HepG2 (cell line): ENCODE data around the gene DCST2. TPM values are rescaled to one million over a fixed set of nuclear protein-coding genes. Genes with fewer than 3 reads are reported as not detected.

Experiments used
- ADNP ChIP-seq: sonication (generic); formaldehyde crosslinking; IDR thresholded peaks from 2 replicates; pipeline ENCODE4 v1.4.0; 2020; ENCODE audit warnings: missing genetic modification reagents
- ATF1 ChIP-seq: IDR thresholded peaks from 2 replicates; pipeline ENCODE4 v1.6.1; 2016; ENCODE audit warnings: mild to moderate bottlenecking, control low read depth
- DNMT3B ChIP-seq: conservative IDR thresholded peaks from 2 replicates; pipeline ENCODE4 v1.6.1; 2016; ENCODE audit warnings: missing biosample characterization, control low read depth
- EED ChIP-seq: sonication (generic); formaldehyde crosslinking; IDR thresholded peaks from 2 replicates; pipeline ENCODE4 v1.5.0; 2020; ENCODE audit warnings: mild to moderate bottlenecking, missing genetic modification reagents
- ELF3 ChIP-seq: IDR thresholded peaks from 2 replicates; pipeline ENCODE4 v1.6.1; 2016; ENCODE audit warnings: missing genetic modification reagents, missing compliant biosample characterization
- GABPB1 ChIP-seq: IDR thresholded peaks from 2 replicates; pipeline ENCODE4 v1.6.1; 2016; ENCODE audit warnings: mild to moderate bottlenecking, missing genetic modification reagents, moderate library complexity, missing compliant biosample characterization
- HES4 ChIP-seq: sonication (generic); formaldehyde crosslinking; IDR thresholded peaks from 2 replicates; pipeline ENCODE4 v1.9.0; 2021; ENCODE audit warnings: mild to moderate bottlenecking, missing genetic modification reagents, borderline replicate concordance
- KLF13 ChIP-seq: sonication (generic); formaldehyde crosslinking; IDR thresholded peaks from 2 replicates; pipeline ENCODE4 v1.4.0; 2020; ENCODE audit warnings: mild to moderate bottlenecking, missing genetic modification reagents
- MZF1 ChIP-seq: sonication (generic); formaldehyde crosslinking; IDR thresholded peaks from 2 replicates; pipeline ENCODE4 v1.8.1; 2023; ENCODE audit warnings: mild to moderate bottlenecking, missing genetic modification reagents, borderline replicate concordance
- NFYC ChIP-seq: IDR thresholded peaks from 2 replicates; pipeline ENCODE4 v1.6.1; 2016; ENCODE audit warnings: missing genetic modification reagents, missing compliant biosample characterization
- NRL ChIP-seq: sonication (generic); formaldehyde crosslinking; IDR thresholded peaks from 2 replicates; pipeline ENCODE4 v1.5.0; 2020; ENCODE audit warnings: missing genetic modification reagents, mild to moderate bottlenecking, moderate library complexity, borderline replicate concordance
- SP2 ChIP-seq: sonication (generic); formaldehyde crosslinking; IDR thresholded peaks from 2 replicates; pipeline ENCODE4 v1.5.1; 2020; ENCODE audit warnings: mild to moderate bottlenecking, missing genetic modification reagents
- YY1 ChIP-seq: IDR thresholded peaks from 2 replicates; pipeline ENCODE4 v1.6.1; 2011; ENCODE audit warnings: low read length, low read depth, moderate library complexity, mild to moderate bottlenecking; ENCODE audit not compliant: insufficient read depth, insufficient replicate concordance
- ZBTB44 ChIP-seq: sonication (generic); formaldehyde crosslinking; IDR thresholded peaks from 2 replicates; pipeline ENCODE4 v1.4.0; 2020; ENCODE audit warnings: missing genetic modification reagents
- ZMAT3 ChIP-seq: sonication (generic); formaldehyde crosslinking; conservative IDR thresholded peaks from 2 replicates; pipeline ENCODE4 v1.7.0; 2021; ENCODE audit warnings: missing genetic modification reagents
- ZNF138 ChIP-seq: sonication (generic); formaldehyde crosslinking; IDR thresholded peaks from 2 replicates; pipeline ENCODE4 v1.5.0; 2020; ENCODE audit warnings: mild to moderate bottlenecking, low read depth, missing genetic modification reagents
- ZNF20 ChIP-seq: sonication (generic); formaldehyde crosslinking; IDR thresholded peaks from 2 replicates; pipeline ENCODE4 v1.4.0; 2020; ENCODE audit warnings: mild to moderate bottlenecking, moderate library complexity, missing genetic modification reagents
- ZNF276 ChIP-seq: sonication (generic); formaldehyde crosslinking; IDR thresholded peaks from 2 replicates; pipeline ENCODE4 v1.4.0; 2020; ENCODE audit warnings: mild to moderate bottlenecking, low read depth, missing genetic modification reagents
- ZNF383 ChIP-seq: sonication (generic); formaldehyde crosslinking; IDR thresholded peaks from 2 replicates; pipeline ENCODE4 v1.4.0; 2020; ENCODE audit warnings: missing genetic modification reagents, mild to moderate bottlenecking, borderline replicate concordance
- ZNF724P ChIP-seq: sonication (generic); formaldehyde crosslinking; IDR thresholded peaks from 2 replicates; pipeline ENCODE4 v1.8.0; 2022; ENCODE audit warnings: missing genetic modification reagents, borderline replicate concordance
- ZNF768 ChIP-seq: sonication (generic); formaldehyde crosslinking; IDR thresholded peaks from 2 replicates; pipeline ENCODE4 v1.4.0; 2020; ENCODE audit warnings: missing genetic modification reagents
- polyA plus RNA-seq, 8 experiments: library from polyadenylated mRNA; depleted of rRNA in 3 of 8; stranded (reverse) in 7 of 8; unstranded in 1 of 8; fragments of >200 nt; fragmentation: Illumina TruSeq in 4 of 8; extraction: Trizol in 4 of 8; gene quantifications; 2 replicates each; pipeline versions ENCODE4 v1.2.1 to v1.2.3, GENCODE V29; 2011 to 2016; ENCODE audit warnings: low read depth in 4 of 8, missing spikeins in 1 of 8, mixed read lengths in 1 of 8; ENCODE audit not compliant: insufficient read depth in 1 of 8
- total RNA-seq, 5 experiments: library from RNA; depleted of rRNA; stranded (reverse); fragments of >200 nt; fragmentation: Illumina TruSeq; extraction: Trizol; gene quantifications; 2 replicates each; pipeline ENCODE4 v1.2.3, GENCODE V29; 2016; ENCODE audit warnings: low read depth in 1 of 5
- TF ChIP-seq, protein P1 (sequence below), 2 experiments: sonication (generic) in 1 of 2; formaldehyde crosslinking in 1 of 2; IDR thresholded peaks; 2 replicates each; pipeline versions ENCODE4 v1.4.0 to v1.6.1; 2016 to 2020; ENCODE audit warnings: borderline replicate concordance in 1 of 2, low read depth in 1 of 2, mild to moderate bottlenecking in 1 of 2, missing genetic modification reagents in 1 of 2

DCST2 gene
- total and polyA plus RNA-seq, 2 of the 13 experiments (the other 11 are each of a cell fraction or from before 2014, with no cell fraction given) = 0.74 TPM; not detected in 1

GRCh38 chr1:155062702-155063411 is 29.3 kb upstream of the DCST2 start (continued):
- TF ChIP-seq, protein P1, sequence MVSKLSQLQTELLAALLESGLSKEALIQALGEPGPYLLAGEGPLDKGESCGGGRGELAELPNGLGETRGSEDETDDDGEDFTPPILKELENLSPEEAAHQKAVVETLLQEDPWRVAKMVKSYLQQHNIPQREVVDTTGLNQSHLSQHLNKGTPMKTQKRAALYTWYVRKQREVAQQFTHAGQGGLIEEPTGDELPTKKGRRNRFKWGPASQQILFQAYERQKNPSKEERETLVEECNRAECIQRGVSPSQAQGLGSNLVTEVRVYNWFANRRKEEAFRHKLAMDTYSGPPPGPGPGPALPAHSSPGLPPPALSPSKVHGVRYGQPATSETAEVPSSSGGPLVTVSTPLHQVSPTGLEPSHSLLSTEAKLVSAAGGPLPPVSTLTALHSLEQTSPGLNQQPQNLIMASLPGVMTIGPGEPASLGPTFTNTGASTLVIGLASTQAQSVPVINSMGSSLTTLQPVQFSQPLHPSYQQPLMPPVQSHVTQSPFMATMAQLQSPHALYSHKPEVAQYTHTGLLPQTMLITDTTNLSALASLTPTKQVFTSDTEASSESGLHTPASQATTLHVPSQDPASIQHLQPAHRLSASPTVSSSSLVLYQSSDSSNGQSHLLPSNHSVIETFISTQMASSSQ (IDR thresholded peaks at IDR 0.05; ENCODE audit: low read depth) = no peak
- TF ChIP-seq, protein P1 (CRISPR knock-in tag; IDR thresholded peaks at IDR 0.05; ENCODE audit: borderline replicate concordance) = peak; percentile 15; the same call in 1 of the 2 replicates
- TF ChIP-seq ZNF724P (peak; percentile 65; the same call in 1 of the 2 replicates), YY1 (peak; percentile 33), DNMT3B (CRISPR knock-in tag) (no peak), ATF1 (CRISPR knock-in tag) (no peak), GABPB1 (CRISPR knock-in tag) (peak; percentile 30; the same call in 1 of the 2 replicates), NFYC (CRISPR knock-in tag) (no peak), ADNP (no peak), KLF13 (CRISPR knock-in tag) (no peak), ZNF383 (CRISPR knock-in tag) (0 out of 2 replicates have a peak, but pooled peaks have one; percentile 83), ZBTB44 (no peak), MZF1 (CRISPR knock-in tag) (no peak), ZNF768 (CRISPR knock-in tag) (peak; percentile 49; the same call in 1 of the 2 replicates), ZNF20 (CRISPR knock-in tag) (0 out of 2 replicates have a peak, but pooled peaks have one; percentile 1), ZNF138 (no peak), NRL (CRISPR knock-in tag) (no peak; the same call in 1 of the 2 replicates), EED (0 out of 2 replicates have a peak, but pooled peaks have one; percentile 21), ELF3 (CRISPR knock-in tag) (peak; percentile 28; the same call in 1 of the 2 replicates), ZMAT3 (CRISPR knock-in tag) (no peak), SP2 (no peak), HES4 (no peak), ZNF276 (CRISPR knock-in tag) (peak; percentile 14; the same call in 1 of the 2 replicates)
